Lower leg skin (tissue), 4 donors: ENCODE data around the gene RHOF. TPM values are rescaled to one million over a fixed set of nuclear protein-coding genes. Genes with fewer than 3 reads are reported as not detected.

Source experiments
- DNase-seq, 2 donors: peaks; one replicate each; pipeline ENCODE4 v3.0.0-alpha.2; 2019; ENCODE audit warnings: low spot score in 2 of 2
- H3K4me3 ChIP-seq: fragments of 200-600 bp; sonication (generic); 2 replicates; pipeline ENCODE4 v1.5.1; 2017; ENCODE audit warnings: mild to moderate bottlenecking, low read depth; ENCODE audit not compliant: poor library complexity, severe bottlenecking
- CTCF ChIP-seq, 3 donors: fragments of 450-650 bp; IDR thresholded peaks; one replicate each; pipeline ENCODE4 v1.5.1; 2016; ENCODE audit warnings: antibody characterized with exemption in 3 of 3, mild to moderate bottlenecking in 3 of 3, moderate library complexity in 2 of 3
- POLR2A ChIP-seq, 2 donors: fragments of 450-650 bp; IDR thresholded peaks; one replicate each; pipeline ENCODE4 v1.6.1; 2016 to 2017; ENCODE audit warnings: antibody characterized with exemption in 2 of 2, mild to moderate bottlenecking in 1 of 2, moderate library complexity in 1 of 2
- WGBS, 2 donors: methylation state at CpG; one replicate each; pipeline ENCODE4 v1.1.5; 2018; 5-methylcytosine and 5-hydroxymethylcytosine counted together
- intact Hi-C: fragments of 100-400 bp; cut with DNase I; formaldehyde crosslinking; loops from one replicate; pipeline ENCODE4 v1.15.0; 2023; ENCODE audit warnings: low total_unique reads
- total RNA-seq, 4 donors: library from RNA; depleted of rRNA; stranded (reverse); fragments of >200 nt; gene quantifications; one replicate each; pipeline ENCODE4 v1.1.0, GENCODE V29; 2016

The RHOF gene
- total RNA-seq, 4 donors from 2014 or later, result 5.4 to 24.1 (median 9.9) TPM

DNA sequence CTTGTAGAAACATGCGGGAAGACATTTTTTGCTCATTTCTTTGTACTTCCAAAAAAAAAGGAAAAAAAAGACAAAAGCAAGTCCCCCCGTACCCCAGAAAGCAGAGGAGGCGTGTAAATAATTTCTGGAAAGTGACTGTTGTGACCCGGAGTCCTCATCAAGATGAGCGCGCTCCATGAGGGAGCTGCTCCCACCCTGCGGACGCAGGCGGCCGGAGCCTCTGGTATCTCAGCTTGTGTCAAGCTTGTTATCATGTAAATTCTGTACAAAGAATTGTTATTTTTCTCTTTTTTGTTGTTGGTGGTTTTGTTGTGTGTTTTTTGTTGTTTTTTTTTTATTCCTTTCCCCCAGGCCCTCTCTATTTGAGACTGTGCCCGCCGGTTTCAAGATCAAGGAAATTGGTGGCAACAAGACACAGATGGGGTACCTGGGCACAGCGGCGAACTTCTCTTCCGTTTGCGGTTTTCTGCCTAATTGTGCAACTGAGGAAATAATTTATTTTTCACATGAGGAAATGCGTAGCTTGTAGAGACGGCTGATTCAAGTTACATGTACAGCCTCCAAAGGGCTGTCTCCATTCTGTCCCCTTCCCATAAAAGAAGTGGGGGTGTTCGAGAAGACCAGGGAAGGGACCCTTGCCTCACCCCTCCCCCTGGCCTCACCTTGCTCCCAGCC, 38.2 kb upstream of the RHOF start:
- no peak for TF ChIP-seq CTCF (IDR thresholded peaks at IDR 0.05)
- no peak for TF ChIP-seq POLR2A (IDR thresholded peaks at IDR 0.05)
- 90 to 91% methylated on average over 19 of the region's 19 CpGs for WGBS, 2 donors
- intact Hi-C loops, result no loop called here
- DNase-seq, result no peak
- no peak overlapping the region for H3K4me3 ChIP-seq

DNA sequence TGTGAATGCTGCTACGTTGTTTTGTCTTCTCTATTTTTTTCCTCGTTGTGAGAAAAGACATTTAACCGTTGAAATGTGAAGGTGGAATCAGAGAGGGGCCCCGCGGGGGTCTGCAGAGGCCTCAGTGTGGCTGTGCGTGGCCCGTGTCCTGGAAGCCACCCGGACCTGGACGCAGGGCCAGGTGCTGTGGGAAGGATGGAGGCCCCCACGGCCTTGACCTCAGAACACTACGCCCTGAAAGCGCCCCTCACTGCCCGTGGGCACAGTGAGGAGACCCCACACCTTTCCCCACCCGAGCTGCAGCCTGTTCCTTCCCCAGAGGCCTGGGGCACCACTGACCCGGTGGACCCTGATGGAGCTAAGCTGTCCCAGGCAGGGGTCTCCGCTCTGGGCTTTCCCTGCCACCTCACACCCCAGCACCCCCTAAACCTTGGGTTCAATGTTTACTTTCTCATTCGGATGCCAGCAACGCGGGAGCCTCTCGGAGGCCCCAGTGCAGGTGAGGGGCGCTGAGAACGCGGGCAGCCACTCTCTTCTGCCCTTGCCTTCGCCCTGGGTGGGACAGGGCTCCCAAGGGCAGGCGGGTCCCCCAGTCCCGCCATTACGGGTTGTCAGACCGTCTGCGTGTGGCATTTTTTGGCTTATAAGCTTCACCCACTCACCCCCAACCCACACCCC, 37.2 kb upstream of the RHOF start:
- intact Hi-C loops, result no loop called here
- no peak for TF ChIP-seq CTCF (IDR thresholded peaks at IDR 0.05)
- WGBS, 2 donors, result 88 to 90% methylated on average over 29 of the region's 29 CpGs
- H3K4me3 ChIP-seq, result no peak overlapping the region
- DNase-seq, result no peak

- TF ChIP-seq POLR2A (IDR thresholded peaks at IDR 0.05), result no peak
- no peak for TF ChIP-seq CTCF (IDR thresholded peaks at IDR 0.05)
- intact Hi-C loops, result no loop called here
- no peak for DNase-seq
These were observed 36.6 kb upstream of the RHOF start for GRCh38 chr12:121830134-121830533.

DNA sequence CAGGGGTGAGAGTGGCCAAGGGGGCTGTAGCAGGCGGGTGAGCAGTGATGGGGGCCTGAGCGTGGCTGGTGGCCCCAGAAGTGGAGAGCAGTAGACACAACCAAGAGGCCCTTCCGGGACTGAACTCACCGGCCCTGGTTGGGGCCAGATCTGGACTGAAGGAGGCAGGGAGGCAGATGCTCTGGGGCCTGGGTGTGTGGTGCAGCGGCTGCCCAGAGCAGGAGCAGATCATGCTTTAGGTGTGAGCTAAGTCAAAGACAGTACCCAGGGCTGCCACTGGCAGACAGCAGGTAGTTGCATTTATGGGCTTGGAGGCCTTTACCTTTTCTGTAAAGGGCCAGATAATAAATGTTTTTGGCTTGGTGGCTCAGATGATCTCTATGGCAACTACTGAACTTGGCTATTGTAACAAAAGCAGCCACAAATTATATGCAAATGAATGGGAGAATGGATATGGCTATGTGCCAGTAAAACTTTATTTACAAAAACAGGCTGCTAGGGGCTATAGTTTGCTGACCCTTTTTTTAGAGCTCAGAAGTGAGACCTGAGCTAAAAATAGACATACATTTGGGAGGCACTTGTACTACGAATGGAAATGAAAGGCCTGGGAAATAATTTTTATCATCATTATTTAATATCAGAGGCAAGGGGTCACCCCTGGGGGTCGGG, 35.9 kb upstream of the RHOF start:
- TF ChIP-seq POLR2A (IDR thresholded peaks at IDR 0.05), result no peak
- no peak for TF ChIP-seq CTCF (IDR thresholded peaks at IDR 0.05)
- intact Hi-C loops, result no loop called here
- no peak for DNase-seq
- H3K4me3 ChIP-seq, result no peak overlapping the region
- WGBS, 2 donors, result 82 to 86% methylated on average over 7 of the region's 7 CpGs

More at GRCh38 chr12:121830134-121830533, 36.6 kb upstream of the RHOF start:
- WGBS, 2 donors, result 94 to 96% methylated on average over 20 to 22 of the region's 23 CpGs
- H3K4me3 ChIP-seq, result no peak overlapping the region

DNA sequence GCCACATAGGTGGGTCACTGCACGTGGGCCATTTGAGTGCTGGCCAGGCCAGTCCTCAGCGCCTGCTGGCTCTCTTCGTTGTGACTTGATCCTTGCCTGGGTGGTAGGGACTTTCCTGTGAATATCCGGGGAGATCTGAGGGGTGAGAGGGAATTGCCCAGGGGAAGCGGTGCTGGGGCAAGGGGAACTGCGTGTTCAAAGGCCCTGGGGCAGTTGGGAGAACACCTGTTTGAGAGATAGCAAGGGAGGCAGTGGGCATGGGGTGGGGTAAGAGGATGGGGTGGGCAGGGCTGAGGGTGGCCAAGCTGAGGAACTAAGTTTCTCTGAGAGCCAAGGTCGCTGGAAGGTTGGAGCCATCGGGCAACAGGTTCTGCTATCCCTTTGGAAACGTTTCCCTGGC, 35.3 kb upstream of the RHOF start:
- no peak for TF ChIP-seq POLR2A (IDR thresholded peaks at IDR 0.05)
- no peak for TF ChIP-seq CTCF (IDR thresholded peaks at IDR 0.05)
- intact Hi-C loops, result no loop called here
- no peak for DNase-seq
- 71 to 72% methylated on average over 9 of the region's 9 CpGs for WGBS, 2 donors
- H3K4me3 ChIP-seq, result no peak overlapping the region
